A549 (cell line): ENCODE measurements around the gene METTL25B. TPM values are rescaled to one million over a fixed set of nuclear protein-coding genes. Genes with fewer than 3 reads are reported as not detected.

ENCODE experiments used
- ATAC-seq, 2 experiments: fragments of 200-7000 bp in 1 of 2; fragments of >200 bp in 1 of 2; cut with Nextera tagmentation in 1 of 2; cut with Tn5 transposase in 1 of 2; 3 replicates each; pipeline versions ENCODE4 v1.8.0 to v1.9.1; 2018 to 2020; ENCODE audit warnings: mild to moderate bottlenecking in 1 of 2, moderate library complexity in 1 of 2
- CTCF ChIA-PET: fragments of 300-600 bp; sonication (Branson Sonifier 250); formaldehyde crosslinking; extraction: SDS; loops from one replicate; lab custom pipeline; 2021; ENCODE audit warnings: antibody characterized with exemption, inconsistent platforms; lab: Yijun Ruan, JAX
- POLR2A ChIA-PET: fragments of 350-600 bp; formaldehyde crosslinking; extraction: SDS; loops from one replicate; lab custom pipeline; 2021; ENCODE audit warnings: antibody characterized with exemption, inconsistent platforms; lab: Yijun Ruan, JAX
- DNase-seq, 2 experiments: peaks; one replicate each; pipeline versions ENCODE4 v3.0.0 to v3.0.0-alpha.2; 2011 to 2016; ENCODE audit warnings: low read depth in 1 of 2, low spot score in 1 of 2
- FAIRE-seq: peaks from 2 replicates; lab custom pipeline; 2011; peaks lifted over from hg19 to GRCh38; lab: Jason Lieb, UNC
- H3K27ac ChIP-seq, 2 experiments: fragments of >200 bp; sonication (Bioruptor Twin); formaldehyde crosslinking; 3 replicates each; pipeline ENCODE4 v1.5.1; 2016 to 2017
- H3K4me1 ChIP-seq: fragments of >200 bp; sonication (Bioruptor Twin); formaldehyde crosslinking; 3 replicates; pipeline ENCODE4 v1.6.1; 2016
- H3K4me2 ChIP-seq: fragments of >200 bp; sonication (Bioruptor Twin); formaldehyde crosslinking; 3 replicates; pipeline ENCODE4 v1.6.1; 2016
- H3K4me3 ChIP-seq: fragments of >200 bp; sonication (Bioruptor Twin); formaldehyde crosslinking; 3 replicates; pipeline ENCODE4 v1.5.1; 2016
- H3K9me3 ChIP-seq: fragments of >200 bp; sonication (Bioruptor Twin); formaldehyde crosslinking; 3 replicates; pipeline ENCODE4 v1.6.1; 2016
- CBX8 ChIP-seq: fragments of 200-600 bp; sonication (generic); IDR thresholded peaks from 2 replicates; pipeline ENCODE4 v1.6.1; 2016
- CEBPB ChIP-seq, 2 experiments: fragments of >200 bp in 1 of 2; sonication (Bioruptor Twin) in 1 of 2; formaldehyde crosslinking in 1 of 2; IDR thresholded peaks; 2 replicates each; pipeline ENCODE4 v1.6.1; 2012 to 2016
- CHD2 ChIP-seq: fragments of 150-350 bp; IDR thresholded peaks from 2 replicates; pipeline ENCODE4 v1.6.1; 2014; ENCODE audit warnings: low read length; ENCODE audit not compliant: partially characterized antibody
- CHD4 ChIP-seq: fragments of 200-600 bp; sonication (generic); IDR thresholded peaks from 2 replicates; pipeline ENCODE4 v1.6.1; 2016; ENCODE audit warnings: antibody characterized with exemption, mild to moderate bottlenecking, borderline replicate concordance
- EHF ChIP-seq: fragments of 250-450 bp; sonication (Bioruptor Pico); IDR thresholded peaks from 2 replicates; pipeline ENCODE4 v1.5.0; 2020; ENCODE audit warnings: mild to moderate bottlenecking
- ESRRA ChIP-seq: fragments of 150-350 bp; IDR thresholded peaks from 2 replicates; pipeline ENCODE4 v1.6.1; 2014; ENCODE audit warnings: mild to moderate bottlenecking, low read length, borderline replicate concordance
- FOSB ChIP-seq: fragments of 250-450 bp; sonication (Bioruptor Pico); IDR thresholded peaks from 2 replicates; pipeline ENCODE4 v1.5.0; 2020; ENCODE audit warnings: mild to moderate bottlenecking, moderate library complexity
- FOSL2 ChIP-seq, 2 experiments: fragments of 450-650 bp in 1 of 2; fragments of >200 bp in 1 of 2; sonication (Bioruptor Twin) in 1 of 2; formaldehyde crosslinking; IDR thresholded peaks; 2 replicates each; pipeline versions ENCODE4 v1.5.0 to v1.6.1; 2016 to 2020; ENCODE audit warnings: mild to moderate bottlenecking in 1 of 2, moderate library complexity in 1 of 2
- FOXS1 ChIP-seq: fragments of 250-450 bp; sonication (Bioruptor Pico); IDR thresholded peaks from 2 replicates; pipeline ENCODE4 v1.5.0; 2020; ENCODE audit warnings: mild to moderate bottlenecking, moderate library complexity
- HDAC2 ChIP-seq: fragments of 200-600 bp; sonication (generic); IDR thresholded peaks from 2 replicates; pipeline ENCODE4 v1.6.1; 2016
- HOXB13 ChIP-seq: fragments of 250-450 bp; sonication (Bioruptor Pico); IDR thresholded peaks from 2 replicates; pipeline ENCODE4 v1.5.0; 2020; ENCODE audit warnings: low read depth, mild to moderate bottlenecking, moderate library complexity
- HOXB5 ChIP-seq: fragments of 250-450 bp; sonication (Bioruptor Pico); IDR thresholded peaks from 2 replicates; pipeline ENCODE4 v1.5.0; 2020; ENCODE audit warnings: mild to moderate bottlenecking, moderate library complexity
- JUN ChIP-seq, 2 experiments: fragments of >200 bp; sonication (Bioruptor Twin); formaldehyde crosslinking; IDR thresholded peaks; 2 replicates in 1 of 2; 3 replicates in 1 of 2; pipeline ENCODE4 v1.6.1; 2016 to 2017
- JUNB ChIP-seq: fragments of >200 bp; sonication (Bioruptor Twin); formaldehyde crosslinking; IDR thresholded peaks from 2 replicates; pipeline ENCODE4 v1.6.1; 2016
- MAFK ChIP-seq: fragments of 450-650 bp; IDR thresholded peaks from 2 replicates; pipeline ENCODE4 v1.6.1; 2014; ENCODE audit not compliant: partially characterized antibody
- MYC ChIP-seq: IDR thresholded peaks from 2 replicates; pipeline ENCODE4 v1.6.1; 2012; ENCODE audit warnings: mild to moderate bottlenecking, inconsistent platforms, low read length, improper control_type of control experiment, borderline replicate concordance
- NPAS2 ChIP-seq: fragments of 250-450 bp; sonication (Bioruptor Pico); IDR thresholded peaks from 2 replicates; pipeline ENCODE4 v1.8.0; 2022; ENCODE audit warnings: mild to moderate bottlenecking, moderate library complexity, borderline replicate concordance
- PHF8 ChIP-seq: fragments of 200-600 bp; sonication (generic); IDR thresholded peaks from 2 replicates; pipeline ENCODE4 v1.6.1; 2016; ENCODE audit warnings: low read depth, mild to moderate bottlenecking, antibody characterized with exemption, moderate library complexity, borderline replicate concordance
- POLR2A ChIP-seq: IDR thresholded peaks from 2 replicates; pipeline ENCODE4 v1.6.1; 2012; ENCODE audit warnings: mild to moderate bottlenecking, low read length
- RAD21 ChIP-seq, 2 experiments: fragments of >200 bp in 1 of 2; sonication (Bioruptor Twin) in 1 of 2; formaldehyde crosslinking in 1 of 2; IDR thresholded peaks in 1 of 2; conservative IDR thresholded peaks in 1 of 2; 2 replicates in 1 of 2; 3 replicates in 1 of 2; pipeline ENCODE4 v1.6.1; 2012 to 2018; ENCODE audit warnings: inconsistent platforms in 1 of 2
- RARB ChIP-seq: fragments of 250-450 bp; sonication (Bioruptor Pico); IDR thresholded peaks from 2 replicates; pipeline ENCODE4 v1.8.0; 2021; ENCODE audit warnings: mild to moderate bottlenecking, moderate library complexity
- RCOR1 ChIP-seq: fragments of 150-350 bp; IDR thresholded peaks from 2 replicates; pipeline ENCODE4 v1.6.1; 2014; ENCODE audit warnings: antibody characterized with exemption, low read length, low read depth
- RNF2 ChIP-seq: fragments of 200-600 bp; sonication (generic); IDR thresholded peaks from 2 replicates; pipeline ENCODE4 v1.6.1; 2016; ENCODE audit warnings: low read depth, mild to moderate bottlenecking, antibody characterized with exemption, moderate library complexity, borderline replicate concordance
- SMC3 ChIP-seq: fragments of >200 bp; sonication (Bioruptor Twin); formaldehyde crosslinking; IDR thresholded peaks from 3 replicates; pipeline ENCODE4 v1.6.1; 2018; ENCODE audit warnings: inconsistent platforms
- SREBF2 ChIP-seq: fragments of 450-650 bp; IDR thresholded peaks from 2 replicates; pipeline ENCODE4 v1.6.1; 2014; ENCODE audit warnings: mild to moderate bottlenecking, moderate library complexity
- TP53 ChIP-seq: fragments of 250-450 bp; sonication (Bioruptor Pico); IDR thresholded peaks from 2 replicates; pipeline ENCODE4 v1.5.0; 2021; ENCODE audit warnings: mild to moderate bottlenecking, moderate library complexity
- USF2 ChIP-seq: fragments of 450-650 bp; IDR thresholded peaks from 2 replicates; pipeline ENCODE4 v1.6.1; 2014; ENCODE audit warnings: antibody characterized with exemption
- ZFP36 ChIP-seq: fragments of 450-650 bp; IDR thresholded peaks from 2 replicates; pipeline ENCODE4 v1.6.1; 2014; ENCODE audit warnings: borderline replicate concordance; ENCODE audit not compliant: partially characterized antibody
- ZSCAN20 ChIP-seq: fragments of 250-450 bp; sonication (Bioruptor Pico); IDR thresholded peaks from 2 replicates; pipeline ENCODE4 v1.8.0; 2022; ENCODE audit warnings: mild to moderate bottlenecking, moderate library complexity
- WGBS: methylation state at CpG from one replicate; pipeline ENCODE4 v1.1.6; 2017; ENCODE audit errors: missing lambda C conversion rate; 5-methylcytosine and 5-hydroxymethylcytosine counted together
- polyA plus RNA-seq, 4 experiments: library from polyadenylated mRNA; depleted of rRNA in 3 of 4; stranded (reverse); fragments of >200 nt; fragmentation: RNase III in 1 of 4; extraction: RNeasy Plus Mini Kit Qiagen cat#74134 plus additional on column Dnase treatment in 1 of 4; gene quantifications; 2 replicates in 3 of 4; 3 replicates in 1 of 4; pipeline ENCODE4 v1.2.3, GENCODE V29; 2011 to 2017
- TF ChIP-seq, protein P1 (sequence below): IDR thresholded peaks from 2 replicates; pipeline ENCODE4 v1.6.1; 2012
- TF ChIP-seq, protein P2 (sequence below): IDR thresholded peaks from 2 replicates; pipeline ENCODE4 v1.6.1; 2012
- TF ChIP-seq, protein P3 (sequence below): fragments of 150-350 bp; IDR thresholded peaks from 2 replicates; pipeline ENCODE4 v1.6.1; 2014; ENCODE audit warnings: low read depth, mild to moderate bottlenecking, low read length

The METTL25B gene
- polyA plus RNA-seq, 2 of the 4 experiments (the other 2 are of a cell fraction), result 16.7 to 18.5 TPM

GRCh38 chr1:156766298-156767100 lies 38.2 kb downstream of the METTL25B start:
- no peak for FAIRE-seq
- ATAC-seq, result peak; percentile 24 to 46
- H3K4me1 ChIP-seq, result peaks cover 24% of the 10 kb centered on the region
- CTCF ChIA-PET, result interaction anchor here (0.7 to 13.3 kb wide), 16 partner anchors 11 to 161 kb away, joined by 3 to 130 read pairs (median 4); partner anchors contain the start of genes HDGF, ISG20L2, METTL25B and MRPL24
- WGBS, result 6% methylated on average over 14 of the region's 14 CpGs
- TF ChIP-seq RAD21 (conservative IDR thresholded peaks at IDR 0.05 in 1 of 2, IDR thresholded peaks at IDR 0.05 in 1 of 2) (peak in 1 of 2 experiments; percentile 21; a peak in 2 of 5 replicates), RNF2 (no peak), SMC3 (peak; percentile 32; the same call in 2 of the 3 replicates)
- no peak for DNase-seq
- H3K27ac ChIP-seq, result peak overlapping the region; percentile 83 to 94
- peak overlapping the region; percentile 93 for H3K4me2 ChIP-seq
- H3K9me3 ChIP-seq, result no peaks in the 10 kb centered on the region
- POLR2A ChIA-PET, result interaction anchor here (0.6 to 3.9 kb wide), 10 partner anchors 10 to 265 kb away, joined by 3 to 44 read pairs (median 6); partner anchors contain the start of genes HDGF, ISG20L2, METTL25B and MRPL24
- H3K4me3 ChIP-seq, result peak overlapping the region; percentile 83

- ATAC-seq, result peak; percentile 97
- H3K27ac ChIP-seq, result peak within 1 kb of the TSS; percentile 91 to 94
- CTCF ChIA-PET, result interaction anchor here (0.7 to 13.3 kb wide), 15 partner anchors 12 to 123 kb away, joined by 3 to 130 read pairs (median 5); partner anchors contain the start of genes HDGF, ISG20L2, METTL25B and MRPL24
- H3K4me1 ChIP-seq, result peaks cover 24% of the 10 kb centered on the region
- no peaks in the 10 kb centered on the region for H3K9me3 ChIP-seq
- WGBS, result 1% methylated on average over 43 of the region's 50 CpGs
- peak within 1 kb of the TSS; percentile 97 for H3K4me2 ChIP-seq
- POLR2A ChIA-PET, result interaction anchor here (0.6 to 3.9 kb wide), 10 partner anchors 9 to 266 kb away, joined by 3 to 44 read pairs (median 6); partner anchors contain the start of genes HDGF, ISG20L2, METTL25B and MRPL24
- H3K4me3 ChIP-seq, result peak within 1 kb of the TSS; percentile 83
- DNase-seq, result peak; percentile 90 to 100
- FAIRE-seq, result peak; percentile 85
- no peak for TF ChIP-seq FOSL2 (IDR thresholded peaks at IDR 0.05)
- peak; percentile 26 for TF ChIP-seq FOSL2 (CRISPR knock-in tag; IDR thresholded peaks at IDR 0.05)
- no peak for TF ChIP-seq FOSB
- TF ChIP-seq TP53 (CRISPR knock-in tag), result 0 out of 2 replicates have a peak, but pooled peaks have one; percentile 41
- TF ChIP-seq, protein P1, sequence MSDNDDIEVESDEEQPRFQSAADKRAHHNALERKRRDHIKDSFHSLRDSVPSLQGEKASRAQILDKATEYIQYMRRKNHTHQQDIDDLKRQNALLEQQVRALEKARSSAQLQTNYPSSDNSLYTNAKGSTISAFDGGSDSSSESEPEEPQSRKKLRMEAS, result peak; percentile 35; the same call in 1 of the 2 replicates
- no peak for TF ChIP-seq CEBPB (IDR thresholded peaks at IDR 0.05)
- no peak for TF ChIP-seq ESRRA
- no peak for TF ChIP-seq HDAC2
- no peak for TF ChIP-seq FOXS1 (CRISPR knock-in tag)
- TF ChIP-seq ZSCAN20, result no peak
- TF ChIP-seq CBX8, result peak; percentile 76; the same call in 1 of the 2 replicates
- no peak for TF ChIP-seq RNF2
- TF ChIP-seq NPAS2 (CRISPR knock-in tag), result no peak
- TF ChIP-seq, protein P2, sequence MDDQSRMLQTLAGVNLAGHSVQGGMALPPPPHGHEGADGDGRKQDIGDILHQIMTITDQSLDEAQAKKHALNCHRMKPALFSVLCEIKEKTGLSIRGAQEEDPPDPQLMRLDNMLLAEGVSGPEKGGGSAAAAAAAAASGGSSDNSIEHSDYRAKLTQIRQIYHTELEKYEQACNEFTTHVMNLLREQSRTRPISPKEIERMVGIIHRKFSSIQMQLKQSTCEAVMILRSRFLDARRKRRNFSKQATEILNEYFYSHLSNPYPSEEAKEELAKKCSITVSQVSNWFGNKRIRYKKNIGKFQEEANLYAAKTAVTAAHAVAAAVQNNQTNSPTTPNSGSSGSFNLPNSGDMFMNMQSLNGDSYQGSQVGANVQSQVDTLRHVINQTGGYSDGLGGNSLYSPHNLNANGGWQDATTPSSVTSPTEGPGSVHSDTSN, result no peak
- no peak for TF ChIP-seq CHD2
- no peak for TF ChIP-seq HOXB5
- TF ChIP-seq, protein P3, sequence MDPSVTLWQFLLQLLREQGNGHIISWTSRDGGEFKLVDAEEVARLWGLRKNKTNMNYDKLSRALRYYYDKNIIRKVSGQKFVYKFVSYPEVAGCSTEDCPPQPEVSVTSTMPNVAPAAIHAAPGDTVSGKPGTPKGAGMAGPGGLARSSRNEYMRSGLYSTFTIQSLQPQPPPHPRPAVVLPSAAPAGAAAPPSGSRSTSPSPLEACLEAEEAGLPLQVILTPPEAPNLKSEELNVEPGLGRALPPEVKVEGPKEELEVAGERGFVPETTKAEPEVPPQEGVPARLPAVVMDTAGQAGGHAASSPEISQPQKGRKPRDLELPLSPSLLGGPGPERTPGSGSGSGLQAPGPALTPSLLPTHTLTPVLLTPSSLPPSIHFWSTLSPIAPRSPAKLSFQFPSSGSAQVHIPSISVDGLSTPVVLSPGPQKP, result no peak
- no peak for TF ChIP-seq MYC
- no peak for TF ChIP-seq SREBF2
- no peak for TF ChIP-seq RARB (CRISPR knock-in tag)
- no peak for TF ChIP-seq RCOR1
- no peak for TF ChIP-seq MAFK
- no peak for TF ChIP-seq USF2
- no peak for TF ChIP-seq JUNB
- peak; percentile 22 for TF ChIP-seq POLR2A
- no peak; the same call in 1 of the 3 replicates for TF ChIP-seq SMC3
- no peak for TF ChIP-seq ZFP36
- TF ChIP-seq PHF8, result peak; percentile 100
- no peak for TF ChIP-seq HOXB13
- TF ChIP-seq JUN (IDR thresholded peaks at IDR 0.05), result peak; percentile 49 to 85; a peak in 4 of 5 replicates
- no peak for TF ChIP-seq CHD4
- TF ChIP-seq EHF (CRISPR knock-in tag), result no peak
Observed at GRCh38 chr1:156767101-156767878, 39.0 kb downstream of the METTL25B start, which contains the start of gene PRCC. PRCC (plus strand) TSS chr1:156767535; CDS start chr1:156767772, 237 bp downstream.
